ENCODE data around the gene INTS6. TPM values are rescaled to one million over a fixed set of nuclear protein-coding genes. Genes with fewer than 3 reads are reported as not detected.

Gene INTS6
- total RNA-seq, 2 experiments from 2014 or later = 48.9 to 52.0 TPM

GRCh38 chr13:51339952-51340732, 112.7 kb downstream of the INTS6 start:
- H3K4me3 Mint-ChIP-seq = no peak overlapping the region
- no peaks in the 10 kb centered on the region for H3K36me3 Mint-ChIP-seq (ENCODE audit: low read depth)
- POLR2A ChIA-PET = no interaction called here
- no peak overlapping the region for H3K27ac Mint-ChIP-seq
- CTCF ChIA-PET = no interaction called here
- H3K4me1 Mint-ChIP-seq (ENCODE audit: low read depth) = no peaks in the 10 kb centered on the region
- H3K9me3 Mint-ChIP-seq (ENCODE audit: insufficient read depth) = no peaks in the 10 kb centered on the region
- H3K27me3 Mint-ChIP-seq (ENCODE audit: low read depth) = peaks cover 4% of the 10 kb centered on the region
- ATAC-seq (no peak), DNase-seq (no peak)

- POLR2A ChIA-PET = no interaction called here
Observed at GRCh38 chr13:51339354-51339753, 113.5 kb downstream of the INTS6 start, which contains the start of gene SERPINE3. TSS of gene SERPINE3 (plus strand) at chr13:51339691. CDS start at chr13:51341092, 1,401 bp downstream.

GRCh38 chr13:51336746-51337145, 116.1 kb downstream of the INTS6 start:
- ATAC-seq (no peak), DNase-seq (no peak)
- H3K27me3 Mint-ChIP-seq (ENCODE audit: low read depth) = peaks cover 6% of the 10 kb centered on the region
- ChIA-PET CTCF (no interaction called here), POLR2A (no interaction called here)
- H3K4me1 Mint-ChIP-seq (ENCODE audit: low read depth) = peaks cover 8% of the 10 kb centered on the region
- H3K36me3 Mint-ChIP-seq (ENCODE audit: low read depth) = no peaks in the 10 kb centered on the region
- H3K27ac Mint-ChIP-seq = no peak overlapping the region
- H3K9me3 Mint-ChIP-seq (ENCODE audit: insufficient read depth) = no peaks in the 10 kb centered on the region
- no peak overlapping the region for H3K4me3 Mint-ChIP-seq

More at GRCh38 chr13:51339354-51339753, 113.5 kb downstream of the INTS6 start, which contains the start of gene SERPINE3:
- no peak for DNase-seq
- H3K27ac Mint-ChIP-seq = no peak within 1 kb of the TSS
- H3K9me3 Mint-ChIP-seq (ENCODE audit: insufficient read depth) = no peaks in the 10 kb centered on the region
- no peak within 1 kb of the TSS for H3K4me3 Mint-ChIP-seq
- CTCF ChIA-PET = no interaction called here
- peaks cover 6% of the 10 kb centered on the region for H3K27me3 Mint-ChIP-seq (ENCODE audit: low read depth)
- no peak for ATAC-seq
- no peaks in the 10 kb centered on the region for H3K36me3 Mint-ChIP-seq (ENCODE audit: low read depth)
- H3K4me1 Mint-ChIP-seq (ENCODE audit: low read depth) = no peaks in the 10 kb centered on the region

- ChIA-PET POLR2A (no interaction called here), CTCF (no interaction called here)
- Mint-ChIP-seq H3K9me3 (ENCODE audit: insufficient read depth) (no peaks in the 10 kb centered on the region), H3K4me1 (ENCODE audit: low read depth) (peaks cover 19% of the 10 kb centered on the region), H3K4me3 (no peak overlapping the region), H3K27ac (no peak overlapping the region), H3K36me3 (ENCODE audit: low read depth) (no peaks in the 10 kb centered on the region), H3K27me3 (ENCODE audit: low read depth) (peaks cover 6% of the 10 kb centered on the region)
- DNase-seq (no peak), ATAC-seq (no peak)
Observed at GRCh38 chr13:51333826-51334225, 119.0 kb downstream of the INTS6 start.

GRCh38 chr13:51333421-51333820, 119.4 kb downstream of the INTS6 start:
- ChIA-PET CTCF (no interaction called here), POLR2A (no interaction called here)
- DNase-seq (no peak), ATAC-seq (no peak)
- Mint-ChIP-seq H3K9me3 (ENCODE audit: insufficient read depth) (no peaks in the 10 kb centered on the region), H3K27ac (no peak overlapping the region), H3K27me3 (ENCODE audit: low read depth) (peaks cover 6% of the 10 kb centered on the region), H3K36me3 (ENCODE audit: low read depth) (no peaks in the 10 kb centered on the region), H3K4me3 (no peak overlapping the region), H3K4me1 (ENCODE audit: low read depth) (peaks cover 19% of the 10 kb centered on the region)

- ChIA-PET CTCF (no interaction called here), POLR2A (no interaction called here)
- no peak for DNase-seq
- no peaks in the 10 kb centered on the region for H3K36me3 Mint-ChIP-seq (ENCODE audit: low read depth)
- no peak overlapping the region for H3K27ac Mint-ChIP-seq
- no peak for ATAC-seq
- no peaks in the 10 kb centered on the region for H3K9me3 Mint-ChIP-seq (ENCODE audit: insufficient read depth)
- no peak overlapping the region for H3K4me3 Mint-ChIP-seq
- H3K4me1 Mint-ChIP-seq (ENCODE audit: low read depth) = peaks cover 19% of the 10 kb centered on the region
- H3K27me3 Mint-ChIP-seq (ENCODE audit: low read depth) = peaks cover 3% of the 10 kb centered on the region
Observed at GRCh38 chr13:51332566-51333361, 120.1 kb downstream of the INTS6 start.

GRCh38 chr13:51331354-51331861, 121.4 kb downstream of the INTS6 start:
- no peak overlapping the region for H3K27ac Mint-ChIP-seq
- ChIA-PET CTCF (interaction anchor here (1.1 kb wide), 1 partner anchor 23 kb away, joined by 3 read pairs; no protein-coding TSS in a partner anchor), POLR2A (no interaction called here)
- ATAC-seq = no peak
- no peak for DNase-seq
- peaks cover 3% of the 10 kb centered on the region for H3K27me3 Mint-ChIP-seq (ENCODE audit: low read depth)
- H3K4me3 Mint-ChIP-seq = no peak overlapping the region
- peaks cover 19% of the 10 kb centered on the region for H3K4me1 Mint-ChIP-seq (ENCODE audit: low read depth)
- H3K36me3 Mint-ChIP-seq (ENCODE audit: low read depth) = no peaks in the 10 kb centered on the region
- no peaks in the 10 kb centered on the region for H3K9me3 Mint-ChIP-seq (ENCODE audit: insufficient read depth)

- H3K4me3 Mint-ChIP-seq = no peak overlapping the region
- H3K4me1 Mint-ChIP-seq (ENCODE audit: low read depth) = peaks cover 19% of the 10 kb centered on the region
- ATAC-seq (no peak), DNase-seq (no peak)
- ChIA-PET POLR2A (no interaction called here), CTCF (interaction anchor here (1.1 kb wide), 1 partner anchor 22 kb away, joined by 3 read pairs; no protein-coding TSS in a partner anchor)
- H3K27me3 Mint-ChIP-seq (ENCODE audit: low read depth) = peaks cover 3% of the 10 kb centered on the region
- H3K9me3 Mint-ChIP-seq (ENCODE audit: insufficient read depth) = no peaks in the 10 kb centered on the region
- no peaks in the 10 kb centered on the region for H3K36me3 Mint-ChIP-seq (ENCODE audit: low read depth)
- H3K27ac Mint-ChIP-seq = no peak overlapping the region
Observed at GRCh38 chr13:51330791-51331190, 122.0 kb downstream of the INTS6 start.

- no peaks in the 10 kb centered on the region for H3K27me3 Mint-ChIP-seq (ENCODE audit: low read depth)
- H3K36me3 Mint-ChIP-seq (ENCODE audit: low read depth) = no peaks in the 10 kb centered on the region
- no peak overlapping the region for H3K27ac Mint-ChIP-seq
- CTCF ChIA-PET = interaction anchor here (0.7 to 1.1 kb wide), 2 partner anchors 43 to 468 kb away, joined by 3 read pairs; no protein-coding TSS in a partner anchor
- peaks cover 19% of the 10 kb centered on the region for H3K4me1 Mint-ChIP-seq (ENCODE audit: low read depth)
- ATAC-seq (no peak), DNase-seq (no peak)
- POLR2A ChIA-PET = no interaction called here
- H3K4me3 Mint-ChIP-seq = no peak overlapping the region
- no peaks in the 10 kb centered on the region for H3K9me3 Mint-ChIP-seq (ENCODE audit: insufficient read depth)
Observed at GRCh38 chr13:51329606-51330005, 123.2 kb downstream of the INTS6 start.

GRCh38 chr13:51328488-51328887, 124.3 kb downstream of the INTS6 start:
- ATAC-seq (no peak), DNase-seq (no peak)
- no peaks in the 10 kb centered on the region for H3K36me3 Mint-ChIP-seq (ENCODE audit: low read depth)
- POLR2A ChIA-PET = no interaction called here
- H3K27me3 Mint-ChIP-seq (ENCODE audit: low read depth) = no peaks in the 10 kb centered on the region
- H3K4me1 Mint-ChIP-seq (ENCODE audit: low read depth) = peaks cover 19% of the 10 kb centered on the region
- no peak overlapping the region for H3K4me3 Mint-ChIP-seq
- CTCF ChIA-PET = no interaction called here
- H3K27ac Mint-ChIP-seq = no peak overlapping the region
- no peaks in the 10 kb centered on the region for H3K9me3 Mint-ChIP-seq (ENCODE audit: insufficient read depth)

GRCh38 chr13:51327961-51328360, 124.9 kb downstream of the INTS6 start:
- Mint-ChIP-seq H3K27ac (no peak overlapping the region), H3K4me3 (no peak overlapping the region), H3K36me3 (ENCODE audit: low read depth) (no peaks in the 10 kb centered on the region), H3K9me3 (ENCODE audit: insufficient read depth) (no peaks in the 10 kb centered on the region), H3K4me1 (ENCODE audit: low read depth) (peaks cover 16% of the 10 kb centered on the region), H3K27me3 (ENCODE audit: low read depth) (no peaks in the 10 kb centered on the region)
- CTCF ChIA-PET = no interaction called here
- POLR2A ChIA-PET = no interaction called here
- DNase-seq (no peak), ATAC-seq (no peak)

GRCh38 chr13:51326777-51327176, 126.1 kb downstream of the INTS6 start:
- peaks cover 12% of the 10 kb centered on the region for H3K4me1 Mint-ChIP-seq (ENCODE audit: low read depth)
- H3K27ac Mint-ChIP-seq = no peak overlapping the region
- POLR2A ChIA-PET = no interaction called here
- no peaks in the 10 kb centered on the region for H3K27me3 Mint-ChIP-seq (ENCODE audit: low read depth)
- H3K4me3 Mint-ChIP-seq = no peak overlapping the region
- no peaks in the 10 kb centered on the region for H3K36me3 Mint-ChIP-seq (ENCODE audit: low read depth)
- CTCF ChIA-PET = no interaction called here
- no peaks in the 10 kb centered on the region for H3K9me3 Mint-ChIP-seq (ENCODE audit: insufficient read depth)
- DNase-seq = no peak
- ATAC-seq = no peak
